ENCODE measurements around the gene ZBTB37. TPM values are rescaled to one million over a fixed set of nuclear protein-coding genes. Genes with fewer than 3 reads are reported as not detected.

Gene ZBTB37
- total RNA-seq, 1 donor from 2014 or later: 11.7 TPM

DNA sequence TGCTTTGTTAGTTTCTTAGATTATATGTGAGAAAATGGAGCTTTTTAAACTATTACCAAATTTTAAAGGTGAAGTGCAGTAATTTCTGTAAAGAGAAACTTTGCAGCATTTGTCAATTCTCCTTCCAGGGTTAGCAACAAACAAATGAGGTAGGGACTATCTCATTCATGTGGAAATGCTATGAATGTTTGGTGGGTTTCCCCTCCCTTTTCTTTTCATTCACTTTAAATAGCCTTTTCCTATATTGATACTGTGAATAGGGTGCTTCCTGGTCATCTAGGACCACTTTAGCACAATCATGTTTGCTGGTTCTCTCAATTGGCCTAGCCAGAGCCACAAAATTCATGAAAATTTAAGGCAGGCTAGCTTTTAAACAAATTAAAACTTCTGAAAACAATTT is 20.6 kb downstream of the ZBTB37 start:
- no peak for TF ChIP-seq CTCF (IDR thresholded peaks at IDR 0.05; ENCODE audit: partially characterized antibody, unreplicated experiment)
- H3K4me3 Mint-ChIP-seq (ENCODE audit: unreplicated experiment): no peak overlapping the region
- no peaks in the 10 kb centered on the region for H3K27me3 Mint-ChIP-seq (ENCODE audit: unreplicated experiment)
- no peaks in the 10 kb centered on the region for H3K36me3 Mint-ChIP-seq (ENCODE audit: unreplicated experiment)
- H3K27ac Mint-ChIP-seq (ENCODE audit: unreplicated experiment): no peak overlapping the region
- H3K9me3 Mint-ChIP-seq (ENCODE audit: unreplicated experiment): no peaks in the 10 kb centered on the region
- DNase-seq: no peak
- no peaks in the 10 kb centered on the region for H3K4me1 Mint-ChIP-seq (ENCODE audit: low read depth, unreplicated experiment)

GRCh38 chr1:173889885-173890284 is 21.7 kb downstream of the ZBTB37 start:
- H3K36me3 Mint-ChIP-seq (ENCODE audit: unreplicated experiment): no peaks in the 10 kb centered on the region
- no peaks in the 10 kb centered on the region for H3K4me1 Mint-ChIP-seq (ENCODE audit: low read depth, unreplicated experiment)
- H3K9me3 Mint-ChIP-seq (ENCODE audit: unreplicated experiment): no peaks in the 10 kb centered on the region
- H3K27ac Mint-ChIP-seq (ENCODE audit: unreplicated experiment): no peak overlapping the region
- no peak for DNase-seq
- H3K27me3 Mint-ChIP-seq (ENCODE audit: unreplicated experiment): no peaks in the 10 kb centered on the region
- H3K4me3 Mint-ChIP-seq (ENCODE audit: unreplicated experiment): no peak overlapping the region
- TF ChIP-seq CTCF (IDR thresholded peaks at IDR 0.05; ENCODE audit: partially characterized antibody, unreplicated experiment): no peak

DNA sequence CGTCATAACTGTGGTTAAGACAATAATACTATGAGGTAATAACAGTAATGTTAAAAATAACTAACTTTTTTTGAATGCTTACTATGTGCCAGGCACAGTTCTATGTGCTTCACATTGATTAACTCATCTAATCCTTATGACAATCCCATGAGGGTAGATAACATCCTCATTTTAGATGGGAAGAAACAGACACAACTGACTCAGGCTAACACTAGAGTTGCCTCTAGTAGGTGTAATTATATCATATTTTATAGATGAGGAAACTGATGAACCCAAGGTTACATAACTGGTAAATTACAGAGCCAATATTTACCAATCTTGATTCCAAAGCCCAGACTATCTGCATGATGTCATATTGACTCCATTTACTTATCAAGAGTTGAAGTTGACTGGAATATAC is 25.4 kb downstream of the ZBTB37 start:
- DNase-seq: no peak
- Mint-ChIP-seq H3K27me3 (ENCODE audit: unreplicated experiment) (no peaks in the 10 kb centered on the region), H3K4me3 (ENCODE audit: unreplicated experiment) (no peak overlapping the region), H3K4me1 (ENCODE audit: low read depth, unreplicated experiment) (no peaks in the 10 kb centered on the region), H3K9me3 (ENCODE audit: unreplicated experiment) (no peaks in the 10 kb centered on the region), H3K36me3 (ENCODE audit: unreplicated experiment) (no peaks in the 10 kb centered on the region), H3K27ac (ENCODE audit: unreplicated experiment) (no peak overlapping the region)
- TF ChIP-seq CTCF (IDR thresholded peaks at IDR 0.05; ENCODE audit: partially characterized antibody, unreplicated experiment): no peak

- H3K27me3 Mint-ChIP-seq (ENCODE audit: unreplicated experiment): no peaks in the 10 kb centered on the region
- H3K36me3 Mint-ChIP-seq (ENCODE audit: unreplicated experiment): no peaks in the 10 kb centered on the region
- H3K4me3 Mint-ChIP-seq (ENCODE audit: unreplicated experiment): no peak overlapping the region
- no peak overlapping the region for H3K27ac Mint-ChIP-seq (ENCODE audit: unreplicated experiment)
- TF ChIP-seq CTCF (IDR thresholded peaks at IDR 0.05; ENCODE audit: partially characterized antibody, unreplicated experiment): no peak
- no peaks in the 10 kb centered on the region for H3K9me3 Mint-ChIP-seq (ENCODE audit: unreplicated experiment)
- H3K4me1 Mint-ChIP-seq (ENCODE audit: low read depth, unreplicated experiment): no peaks in the 10 kb centered on the region
- DNase-seq: no peak
Observed at GRCh38 chr1:173894189-173894588, 26.0 kb downstream of the ZBTB37 start.

DNA sequence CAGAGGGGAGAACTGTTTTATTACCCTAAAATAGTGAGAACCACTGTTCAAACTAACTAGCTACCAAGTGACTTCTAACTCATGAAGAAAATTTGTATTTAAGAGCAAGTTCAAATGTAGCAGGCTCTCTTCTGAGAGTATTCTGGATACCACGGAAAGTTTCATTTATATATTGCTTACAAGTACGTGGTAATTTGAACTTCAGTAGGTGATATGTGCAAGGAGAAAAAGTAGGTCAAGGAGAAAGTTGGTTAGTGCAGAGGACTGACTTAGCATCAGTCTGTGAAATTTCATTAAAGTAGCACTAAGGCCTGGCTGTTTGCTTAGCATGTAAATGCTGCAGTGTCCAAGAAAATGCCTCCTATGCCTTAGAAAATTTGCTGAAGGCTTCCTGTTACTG is 32.2 kb downstream of the ZBTB37 start:
- H3K4me3 Mint-ChIP-seq (ENCODE audit: unreplicated experiment): no peak overlapping the region
- no peak overlapping the region for H3K27ac Mint-ChIP-seq (ENCODE audit: unreplicated experiment)
- H3K9me3 Mint-ChIP-seq (ENCODE audit: unreplicated experiment): no peaks in the 10 kb centered on the region
- DNase-seq: no peak
- TF ChIP-seq CTCF (IDR thresholded peaks at IDR 0.05; ENCODE audit: partially characterized antibody, unreplicated experiment): no peak
- H3K27me3 Mint-ChIP-seq (ENCODE audit: unreplicated experiment): no peaks in the 10 kb centered on the region
- H3K36me3 Mint-ChIP-seq (ENCODE audit: unreplicated experiment): no peaks in the 10 kb centered on the region
- H3K4me1 Mint-ChIP-seq (ENCODE audit: low read depth, unreplicated experiment): no peaks in the 10 kb centered on the region
